ENCODE measurements around the gene NTM. TPM values are rescaled to one million over a fixed set of nuclear protein-coding genes. Genes with fewer than 3 reads are reported as not detected.

NTM gene
- total and polyA plus RNA-seq, 7 donors, result 0.07 to 1.1 (median 0.22) TPM; not detected in 2

DNA sequence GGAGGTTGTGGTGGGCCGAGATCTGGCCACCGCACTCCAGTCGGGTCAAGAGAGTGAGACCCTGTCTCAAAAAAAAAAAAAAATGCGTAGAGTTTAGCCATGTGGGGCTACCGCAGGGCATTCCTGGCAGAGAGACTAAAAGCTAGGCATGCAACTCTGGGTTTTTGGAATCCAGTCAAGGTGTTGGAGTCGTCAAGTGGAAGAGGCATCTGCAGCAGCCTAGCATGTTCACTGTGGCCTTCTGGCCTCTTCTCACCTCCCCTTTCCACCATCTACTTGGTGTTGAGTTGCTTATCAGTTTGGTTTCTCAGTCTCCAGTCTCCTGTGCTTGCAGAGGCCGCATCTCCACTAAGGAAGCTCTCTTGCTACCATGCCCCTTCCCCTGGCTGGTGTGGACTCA is 572.5 kb downstream of the NTM start:
- WGBS, 3 donors, result 69 to 73% (median 70%) methylated on average over 7 of the region's 7 CpGs
- Histone ChIP-seq H3K9me3 (no peaks in the 10 kb centered on the region), H3K27ac (no peak overlapping the region), H3K27me3 (ENCODE audit: insufficient read depth in 3 of 3, low read length in 2 of 3) (no peaks in the 10 kb centered on the region), H3K36me3 (ENCODE audit: insufficient read depth in 1 of 2, low read depth in 1 of 2) (no peaks in the 10 kb centered on the region), H3K4me3 (no peak overlapping the region), H3K4me1 (no peaks in the 10 kb centered on the region)
- DNase-seq, result no peak
- intact Hi-C loops (cut with DNase I), result no loop called here
- no peak for ATAC-seq
- TF ChIP-seq, protein P1, sequence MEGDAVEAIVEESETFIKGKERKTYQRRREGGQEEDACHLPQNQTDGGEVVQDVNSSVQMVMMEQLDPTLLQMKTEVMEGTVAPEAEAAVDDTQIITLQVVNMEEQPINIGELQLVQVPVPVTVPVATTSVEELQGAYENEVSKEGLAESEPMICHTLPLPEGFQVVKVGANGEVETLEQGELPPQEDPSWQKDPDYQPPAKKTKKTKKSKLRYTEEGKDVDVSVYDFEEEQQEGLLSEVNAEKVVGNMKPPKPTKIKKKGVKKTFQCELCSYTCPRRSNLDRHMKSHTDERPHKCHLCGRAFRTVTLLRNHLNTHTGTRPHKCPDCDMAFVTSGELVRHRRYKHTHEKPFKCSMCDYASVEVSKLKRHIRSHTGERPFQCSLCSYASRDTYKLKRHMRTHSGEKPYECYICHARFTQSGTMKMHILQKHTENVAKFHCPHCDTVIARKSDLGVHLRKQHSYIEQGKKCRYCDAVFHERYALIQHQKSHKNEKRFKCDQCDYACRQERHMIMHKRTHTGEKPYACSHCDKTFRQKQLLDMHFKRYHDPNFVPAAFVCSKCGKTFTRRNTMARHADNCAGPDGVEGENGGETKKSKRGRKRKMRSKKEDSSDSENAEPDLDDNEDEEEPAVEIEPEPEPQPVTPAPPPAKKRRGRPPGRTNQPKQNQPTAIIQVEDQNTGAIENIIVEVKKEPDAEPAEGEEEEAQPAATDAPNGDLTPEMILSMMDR (IDR thresholded peaks at IDR 0.05), result no peak

DNA sequence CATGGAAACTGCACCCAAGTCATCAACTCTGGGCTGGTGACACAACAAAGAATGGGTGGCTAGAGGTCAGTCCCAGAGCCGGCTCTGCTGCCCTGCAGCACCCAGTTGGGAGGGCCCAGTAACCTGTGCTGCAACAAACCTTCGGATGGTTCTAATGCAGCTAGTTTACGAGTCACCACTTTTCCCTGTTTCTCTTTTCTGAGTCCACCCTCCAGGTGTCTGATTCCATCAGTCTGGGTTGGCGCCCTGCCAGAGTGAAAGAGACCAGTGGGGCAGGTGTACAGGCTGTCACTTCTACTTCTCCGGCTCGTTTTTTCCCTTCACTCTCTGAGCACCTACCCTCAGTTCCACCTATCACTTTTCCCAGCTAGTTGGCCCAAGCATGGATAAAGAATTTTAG is 572.9 kb downstream of the NTM start:
- no peaks in the 10 kb centered on the region for H3K9me3 ChIP-seq
- TF ChIP-seq, protein P1 (IDR thresholded peaks at IDR 0.05), result no peak
- WGBS, 3 donors, result 74 to 81% (median 76%) methylated on average over 6 of the region's 6 CpGs
- intact Hi-C loops (cut with DNase I), result no loop called here
- DNase-seq (no peak), ATAC-seq (no peak)
- H3K36me3 ChIP-seq (ENCODE audit: insufficient read depth in 1 of 2, low read depth in 1 of 2), result no peaks in the 10 kb centered on the region
- no peak overlapping the region for H3K4me3 ChIP-seq
- no peak overlapping the region for H3K27ac ChIP-seq
- no peaks in the 10 kb centered on the region for H3K27me3 ChIP-seq (ENCODE audit: insufficient read depth in 3 of 3, low read length in 2 of 3)
- H3K4me1 ChIP-seq, result no peaks in the 10 kb centered on the region

DNA sequence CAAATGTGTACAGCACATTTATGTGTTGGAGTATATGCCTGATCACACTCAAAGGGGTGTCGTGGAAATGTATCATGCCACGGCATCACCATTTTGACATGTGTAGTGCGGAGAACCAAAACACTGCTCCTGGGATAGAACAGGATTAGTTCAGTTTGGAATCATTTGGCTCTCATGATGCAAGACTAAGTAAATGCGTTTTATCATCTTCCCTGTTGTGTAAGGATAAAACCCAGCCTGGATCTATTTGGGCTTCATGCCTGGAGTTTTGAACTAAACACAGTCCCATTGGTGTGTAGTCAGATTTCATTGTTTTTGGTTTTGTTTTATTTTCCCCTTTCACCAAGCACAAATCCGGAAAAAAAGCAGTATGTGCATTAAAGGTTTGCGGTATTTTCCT is 574.3 kb downstream of the NTM start:
- H3K27ac ChIP-seq, result no peak overlapping the region
- no peaks in the 10 kb centered on the region for H3K9me3 ChIP-seq
- H3K36me3 ChIP-seq (ENCODE audit: insufficient read depth in 1 of 2, low read depth in 1 of 2), result no peaks in the 10 kb centered on the region
- H3K4me1 ChIP-seq, result no peaks in the 10 kb centered on the region
- H3K27me3 ChIP-seq (ENCODE audit: insufficient read depth in 3 of 3, low read length in 2 of 3), result no peaks in the 10 kb centered on the region
- 71 to 78% (median 75%) methylated on average over 6 of the region's 6 CpGs for WGBS, 3 donors
- ATAC-seq (no peak), DNase-seq (no peak)
- TF ChIP-seq, protein P1 (IDR thresholded peaks at IDR 0.05), result no peak
- intact Hi-C loops (cut with DNase I), result no loop called here
- no peak overlapping the region for H3K4me3 ChIP-seq

DNA sequence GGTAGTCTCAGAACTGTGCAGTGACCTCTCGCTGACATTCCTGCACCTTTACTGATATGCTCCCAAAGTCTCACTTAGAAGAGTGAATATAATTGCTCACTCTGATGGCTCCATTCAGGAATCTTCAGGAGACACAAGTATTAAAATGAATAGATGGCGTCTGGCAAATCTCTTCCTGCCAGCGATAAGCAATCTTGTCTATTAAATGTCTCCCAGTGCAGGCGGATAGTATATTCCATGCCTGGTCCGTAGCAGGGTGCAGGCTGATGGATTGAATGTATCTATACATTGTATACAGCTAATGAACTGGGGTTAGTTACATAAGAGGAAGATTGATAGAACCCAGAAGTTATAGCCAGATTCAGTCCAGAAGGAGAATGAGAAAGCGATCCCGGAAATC is 575.3 kb downstream of the NTM start:
- DNase-seq (no peak), ATAC-seq (no peak)
- no peaks in the 10 kb centered on the region for H3K4me1 ChIP-seq
- TF ChIP-seq, protein P1 (IDR thresholded peaks at IDR 0.05), result no peak
- no peak overlapping the region for H3K27ac ChIP-seq
- no peaks in the 10 kb centered on the region for H3K36me3 ChIP-seq (ENCODE audit: insufficient read depth in 1 of 2, low read depth in 1 of 2)
- H3K4me3 ChIP-seq, result no peak overlapping the region
- 87 to 91% (median 89%) methylated on average over 7 of the region's 7 CpGs for WGBS, 3 donors
- H3K9me3 ChIP-seq, result no peaks in the 10 kb centered on the region
- intact Hi-C loops (cut with DNase I), result no loop called here
- H3K27me3 ChIP-seq (ENCODE audit: insufficient read depth in 3 of 3, low read length in 2 of 3), result no peaks in the 10 kb centered on the region

DNA sequence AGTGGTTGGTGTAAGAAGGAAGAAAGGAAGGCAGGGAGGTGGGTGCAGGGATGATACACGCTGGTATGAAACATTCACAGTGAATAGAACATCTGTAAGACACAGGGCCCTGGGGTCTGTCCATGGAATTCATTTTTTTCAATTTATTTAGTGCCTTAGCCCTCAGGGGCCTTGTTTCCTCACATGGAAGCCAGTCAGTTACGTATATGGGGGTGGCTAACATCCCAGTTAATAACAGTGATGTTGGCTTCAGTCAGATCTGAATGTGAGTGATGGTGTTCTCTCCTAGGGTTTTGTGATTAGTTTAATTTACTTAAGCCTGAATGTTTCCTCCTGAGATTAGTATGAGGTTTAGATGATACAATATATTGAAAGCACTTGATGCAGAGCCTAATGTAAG is 577.1 kb downstream of the NTM start:
- WGBS, 3 donors, result 75 to 91% (median 83%) methylated on average over 2 of the region's 2 CpGs
- ATAC-seq, result no peak

More for the DNA sequence above, 577.1 kb downstream of the NTM start:
- Histone ChIP-seq H3K4me1 (no peaks in the 10 kb centered on the region), H3K9me3 (no peaks in the 10 kb centered on the region), H3K27ac (no peak overlapping the region), H3K4me3 (no peak overlapping the region), H3K27me3 (ENCODE audit: insufficient read depth in 3 of 3, low read length in 2 of 3) (no peaks in the 10 kb centered on the region), H3K36me3 (ENCODE audit: insufficient read depth in 1 of 2, low read depth in 1 of 2) (no peaks in the 10 kb centered on the region)
- no peak for DNase-seq
- intact Hi-C loops (cut with DNase I), result no loop called here
- TF ChIP-seq, protein P1 (IDR thresholded peaks at IDR 0.05), result no peak

Data from psoas muscle (tissue), 8 donors.